HG03432 (cell line): ENCODE results near the gene FASTK.
A peak's percentile ranks its signal among the peaks of the same experiment; 100 is the strongest.

ENCODE experiments used
- ATAC-seq: cut with Tn5 transposase; IDR thresholded peaks from one replicate; pipeline ENCODE4 v1.9.1; 2021; ENCODE audit warnings: mild to moderate bottlenecking, moderate library complexity; ENCODE audit not compliant: unreplicated experiment

FASTK gene

GRCh38 chr7:151083071-151083823 is 2.6 kb upstream of the FASTK start, which contains the start of gene TMUB1:
TMUB1 (minus strand) TSS chr7:151083493; CDS start chr7:151082563, 930 bp downstream.
- ATAC-seq: peak; percentile 50

- ATAC-seq: no peak
Observed at GRCh38 chr7:151082141-151083070, 1.8 kb upstream of the FASTK start.

- ATAC-seq: no peak
Observed at GRCh38 chr7:151081170-151082101, 827 bp upstream of the FASTK start.

DNA sequence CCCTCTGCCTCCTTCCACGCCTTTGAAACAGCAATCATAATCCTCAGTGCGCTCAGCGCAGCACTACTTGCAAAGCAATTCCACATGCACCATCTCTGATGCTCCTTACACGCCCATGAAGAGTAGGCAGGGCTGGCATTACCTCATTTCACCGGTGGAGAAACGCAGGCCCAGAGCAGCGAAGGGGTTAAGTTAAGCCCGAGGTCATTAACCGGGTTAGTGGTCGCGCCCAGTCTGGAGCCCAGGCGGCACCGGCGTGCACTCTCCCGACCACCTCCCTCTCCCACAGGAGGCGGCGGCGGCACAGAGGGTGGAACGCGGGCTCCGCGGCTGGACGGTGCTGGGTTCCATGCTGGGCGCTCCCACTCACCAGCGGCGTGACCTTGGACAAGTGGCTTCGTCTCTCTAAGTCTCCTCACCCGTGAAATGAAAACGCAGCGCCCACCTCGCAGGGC is 515 bp downstream of the FASTK start:
- peak; percentile 4 for ATAC-seq

DNA sequence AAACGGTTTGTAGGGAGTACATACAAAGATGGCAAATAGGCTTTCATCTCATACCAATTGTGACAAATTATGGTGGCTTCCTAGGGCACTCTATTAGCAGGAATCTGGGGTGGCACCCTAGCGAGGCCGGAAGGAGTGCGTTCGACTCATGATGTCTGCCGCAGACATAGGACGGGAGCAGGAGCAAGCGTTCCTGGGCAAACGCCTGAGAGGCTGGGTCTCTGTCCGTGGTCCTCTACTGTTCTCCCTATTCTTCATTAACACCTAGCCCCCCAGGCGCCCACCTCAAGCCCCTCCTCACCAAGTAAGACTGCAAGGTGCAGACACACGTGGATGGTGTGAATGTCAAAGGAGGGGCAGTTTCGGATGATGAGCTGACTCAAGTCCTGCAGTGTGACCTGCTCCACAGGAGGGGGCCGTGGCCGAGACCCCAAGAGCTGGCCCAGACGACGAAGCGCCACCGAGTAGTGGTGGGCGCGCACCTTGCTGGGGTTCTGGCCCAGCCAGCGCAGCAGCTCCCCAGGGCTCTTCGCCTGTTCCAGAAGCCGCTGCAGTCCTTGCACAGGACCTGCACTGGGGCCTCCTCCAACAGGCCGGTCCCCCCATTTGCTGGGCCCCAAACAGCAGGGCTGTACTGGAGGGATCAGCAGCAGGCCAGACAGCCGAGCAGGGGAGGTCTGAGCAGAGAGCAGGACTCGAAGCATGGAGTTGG is 1.3 kb downstream of the FASTK start:
- ATAC-seq: no peak

DNA sequence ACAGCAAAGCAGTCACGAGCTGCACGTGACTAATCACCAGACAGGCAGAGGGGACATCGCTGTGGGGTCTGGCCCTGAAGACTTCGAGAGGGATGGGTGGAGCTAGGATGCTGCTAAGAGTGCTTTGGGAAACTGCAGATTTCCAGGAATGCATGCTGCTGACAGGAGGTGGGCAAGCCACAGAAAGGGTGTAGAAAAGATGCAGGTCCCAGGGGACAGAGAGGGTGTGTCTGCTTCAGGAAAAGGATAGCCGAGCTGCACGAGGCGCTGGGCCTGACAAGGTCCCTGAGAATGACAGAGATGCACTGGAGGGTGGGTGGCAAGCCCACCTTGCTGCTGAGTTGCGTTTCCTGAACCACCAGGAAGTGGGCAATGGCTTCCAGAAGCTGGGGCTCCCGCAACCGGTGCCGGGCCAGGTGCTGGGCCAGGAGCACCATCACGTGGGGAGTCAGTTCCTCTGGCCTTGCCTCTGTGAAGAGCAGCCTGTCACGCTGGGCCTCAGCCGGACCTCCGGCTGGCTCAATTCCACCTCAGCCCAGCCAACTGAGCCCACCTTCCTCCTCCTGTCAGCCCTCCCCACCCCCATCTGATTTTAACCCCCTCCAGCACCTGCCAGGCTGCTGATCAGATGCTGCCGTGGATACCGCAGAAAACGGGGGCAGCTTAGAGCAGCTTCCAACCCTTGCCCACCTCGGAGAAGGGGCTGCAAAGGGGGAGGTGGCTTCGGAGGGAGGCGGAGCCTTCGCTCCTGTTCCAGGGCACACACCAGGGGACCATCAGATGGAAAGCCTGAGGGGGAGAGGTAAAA is 2.2 kb downstream of the FASTK start:
- no peak for ATAC-seq

DNA sequence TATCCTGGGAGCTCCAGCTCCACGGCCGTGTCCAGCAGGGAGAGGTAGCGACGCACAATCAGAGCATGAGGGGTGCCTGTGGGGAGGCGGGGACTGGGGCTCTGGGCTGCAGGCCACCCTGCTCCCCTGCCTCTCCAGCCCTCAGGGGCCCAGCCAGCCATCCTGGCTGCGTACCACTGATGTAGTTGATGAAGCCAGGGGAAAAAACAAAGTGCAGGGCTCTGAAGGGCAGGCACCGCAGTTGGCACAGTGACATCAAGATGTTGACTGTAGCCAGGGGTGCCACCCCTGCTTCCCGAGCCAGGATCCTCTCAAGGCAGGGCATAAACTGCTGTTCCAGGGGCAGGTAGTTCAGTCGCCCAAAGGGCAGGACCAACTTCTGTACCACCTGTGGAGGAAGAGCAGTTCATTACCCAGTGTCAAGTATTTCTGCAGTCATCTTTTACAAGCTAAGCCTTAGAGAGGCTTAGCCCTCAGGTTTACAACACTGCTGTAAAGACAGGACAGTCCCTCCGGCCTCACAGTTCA is 2.8 kb downstream of the FASTK start:
- ATAC-seq: no peak

- no peak for ATAC-seq
Observed at GRCh38 chr7:151076863-151077704, 3.5 kb downstream of the FASTK start.

DNA sequence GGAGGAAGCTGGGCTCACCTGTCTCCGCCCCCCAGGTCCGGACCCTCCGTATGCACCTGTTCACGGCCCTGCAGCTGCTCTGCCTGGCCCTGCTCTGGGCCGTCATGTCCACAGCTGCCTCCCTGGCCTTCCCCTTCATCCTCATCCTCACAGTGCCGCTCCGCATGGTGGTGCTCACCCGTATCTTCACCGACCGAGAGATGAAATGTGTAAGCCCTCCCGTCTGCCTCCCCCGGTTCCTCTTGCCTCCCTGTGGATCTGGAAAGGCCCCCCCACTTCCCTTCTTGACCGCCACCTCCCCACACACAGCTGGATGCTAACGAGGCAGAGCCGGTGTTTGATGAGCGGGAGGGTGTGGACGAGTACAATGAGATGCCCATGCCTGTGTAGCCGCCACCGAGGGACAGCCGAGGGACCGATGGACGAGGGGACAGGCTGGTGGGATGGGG is 4.6 kb downstream of the FASTK start:
- ATAC-seq: no peak

DNA sequence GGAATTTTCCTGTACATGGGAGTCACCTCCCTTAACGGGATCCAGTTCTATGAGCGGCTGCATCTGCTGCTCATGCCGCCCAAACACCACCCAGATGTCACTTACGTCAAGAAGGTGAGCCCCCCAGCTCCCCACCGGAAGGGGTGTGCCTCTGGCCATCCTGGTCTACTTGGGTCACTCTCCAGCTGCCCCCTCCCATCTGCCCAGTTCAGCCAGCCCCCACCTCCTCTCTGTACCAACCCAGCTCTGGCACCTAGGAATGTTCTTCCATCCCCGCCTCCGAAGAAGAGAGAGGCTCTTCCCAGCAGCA is 5.0 kb downstream of the FASTK start:
- no peak for ATAC-seq

- ATAC-seq: no peak
Observed at GRCh38 chr7:151074817-151075661, 5.6 kb downstream of the FASTK start.

GRCh38 chr7:151073990-151074389 is 6.6 kb downstream of the FASTK start:
- no peak for ATAC-seq

DNA sequence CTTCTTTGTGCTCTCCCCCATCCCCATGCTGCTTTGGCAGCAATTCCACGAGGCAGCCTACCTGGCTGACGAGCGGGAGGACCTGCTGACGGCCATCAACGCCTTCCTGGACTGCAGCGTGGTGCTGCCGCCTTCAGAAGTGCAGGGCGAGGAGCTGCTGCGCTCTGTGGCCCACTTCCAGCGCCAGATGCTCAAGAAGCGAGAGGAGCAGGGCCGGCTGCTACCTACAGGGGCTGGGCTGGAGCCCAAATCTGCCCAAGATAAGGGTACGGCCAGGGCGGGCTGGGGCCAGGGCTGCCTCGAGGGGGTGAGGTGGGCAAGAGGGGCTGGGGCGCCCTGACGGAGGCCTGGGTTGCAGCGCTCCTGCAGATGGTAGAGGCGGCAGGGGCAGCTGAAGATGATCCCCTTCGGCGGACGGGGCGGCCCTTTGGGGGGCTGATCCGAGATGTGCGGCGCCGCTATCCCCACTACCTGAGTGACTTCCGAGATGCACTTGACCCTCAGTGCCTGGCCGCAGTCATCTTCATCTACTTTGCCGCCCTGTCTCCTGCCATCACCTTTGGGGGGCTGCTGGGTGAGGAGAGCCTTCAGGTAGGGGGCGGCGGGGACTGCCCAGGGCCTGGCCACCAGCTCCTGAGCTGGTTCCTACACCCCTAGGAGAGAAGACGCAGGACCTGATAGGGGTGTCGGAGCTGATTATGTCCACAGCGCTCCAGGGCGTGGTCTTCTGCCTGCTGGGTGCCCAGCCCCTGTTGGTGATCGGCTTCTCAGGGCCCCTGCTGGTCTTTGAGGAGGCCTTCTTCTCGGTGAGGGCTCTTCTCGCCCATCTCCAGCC is 9.4 kb downstream of the FASTK start:
- ATAC-seq: no peak

DNA sequence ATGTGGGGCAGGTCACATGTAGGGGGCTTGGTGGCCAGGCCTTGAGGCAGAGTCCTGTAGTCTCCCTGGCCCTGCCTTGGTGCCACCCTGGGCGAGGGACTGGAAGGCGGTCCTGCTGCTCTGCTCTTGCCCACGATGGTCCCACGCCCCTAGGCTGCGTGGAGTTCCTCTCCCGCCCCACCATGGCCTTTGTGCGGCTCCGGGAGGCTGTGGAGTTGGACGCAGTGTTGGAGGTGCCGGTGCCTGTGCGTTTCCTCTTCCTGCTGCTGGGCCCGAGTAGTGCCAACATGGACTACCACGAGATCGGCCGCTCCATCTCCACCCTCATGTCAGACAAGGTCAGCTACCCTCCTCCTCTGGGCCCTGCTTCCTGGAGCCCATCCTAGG is 10.0 kb downstream of the FASTK start:
- ATAC-seq: no peak

GRCh38 chr7:151069841-151070573 is 10.6 kb downstream of the FASTK start:
- ATAC-seq: no peak
